HepG2 (cell line): ENCODE measurements around the gene CAPZB. TPM values are rescaled to one million over a fixed set of nuclear protein-coding genes. Genes with fewer than 3 reads are reported as not detected.

Experiments used
- ARHGAP35 ChIP-seq: sonication (generic); formaldehyde crosslinking; IDR thresholded peaks from 2 replicates; pipeline ENCODE4 v1.9.0; 2022; ENCODE audit warnings: mild to moderate bottlenecking, inconsistent platforms, moderate library complexity, missing genetic modification reagents, borderline replicate concordance
- CENPT ChIP-seq: sonication (generic); formaldehyde crosslinking; IDR thresholded peaks from 2 replicates; pipeline ENCODE4 v1.8.0; 2022; ENCODE audit warnings: low read depth, mild to moderate bottlenecking, moderate library complexity, missing genetic modification reagents
- IKZF4 ChIP-seq: sonication (generic); formaldehyde crosslinking; IDR thresholded peaks from 2 replicates; pipeline ENCODE4 v1.5.1; 2020; ENCODE audit warnings: borderline replicate concordance, mild to moderate bottlenecking, low read depth, missing genetic modification reagents; ENCODE audit errors: not compliant biosample characterization
- KLF13 ChIP-seq: sonication (generic); formaldehyde crosslinking; IDR thresholded peaks from 2 replicates; pipeline ENCODE4 v1.4.0; 2020; ENCODE audit warnings: mild to moderate bottlenecking, missing genetic modification reagents
- TBL1XR1 ChIP-seq: fragments of 150-350 bp; IDR thresholded peaks from 2 replicates; pipeline ENCODE4 v1.6.1; 2014; ENCODE audit warnings: borderline replicate concordance, low read length; ENCODE audit not compliant: partially characterized antibody
- THYN1 ChIP-seq: sonication (generic); formaldehyde crosslinking; IDR thresholded peaks from 2 replicates; pipeline ENCODE4 v1.8.1; 2023; ENCODE audit warnings: low read depth, mild to moderate bottlenecking, moderate library complexity, missing genetic modification reagents, borderline replicate concordance
- ZFP1 ChIP-seq: IDR thresholded peaks from 2 replicates; pipeline ENCODE4 v1.6.1; 2016
- ZNF562 ChIP-seq: sonication (generic); formaldehyde crosslinking; IDR thresholded peaks from 2 replicates; pipeline ENCODE4 v1.8.0; 2022; ENCODE audit warnings: missing genetic modification reagents, borderline replicate concordance
- ZNF619 ChIP-seq: sonication (generic); formaldehyde crosslinking; IDR thresholded peaks from 2 replicates; pipeline ENCODE4 v1.4.0; 2020; ENCODE audit warnings: mild to moderate bottlenecking, missing genetic modification reagents
- ZNF747 ChIP-seq: sonication (generic); formaldehyde crosslinking; IDR thresholded peaks from 2 replicates; pipeline ENCODE4 v1.8.1; 2023; ENCODE audit warnings: missing genetic modification reagents, mild to moderate bottlenecking, borderline replicate concordance
- ZNF792 ChIP-seq: IDR thresholded peaks from 2 replicates; pipeline ENCODE4 v1.6.1; 2016
- ZNF879 ChIP-seq: sonication (generic); formaldehyde crosslinking; IDR thresholded peaks from 2 replicates; pipeline ENCODE4 v1.8.1; 2023; ENCODE audit warnings: missing genetic modification reagents
- ZSCAN20 ChIP-seq: sonication (generic); formaldehyde crosslinking; IDR thresholded peaks from 2 replicates; pipeline ENCODE4 v1.4.0; 2020; ENCODE audit warnings: missing genetic modification reagents, mild to moderate bottlenecking, borderline replicate concordance
- polyA plus RNA-seq, 8 experiments: library from polyadenylated mRNA; depleted of rRNA in 3 of 8; stranded (reverse) in 7 of 8; unstranded in 1 of 8; fragments of >200 nt; fragmentation: Illumina TruSeq in 4 of 8; extraction: Trizol in 4 of 8; gene quantifications; 2 replicates each; pipeline versions ENCODE4 v1.2.1 to v1.2.3, GENCODE V29; 2011 to 2016; ENCODE audit warnings: low read depth in 4 of 8, missing spikeins in 1 of 8, mixed read lengths in 1 of 8; ENCODE audit not compliant: insufficient read depth in 1 of 8
- total RNA-seq, 5 experiments: library from RNA; depleted of rRNA; stranded (reverse); fragments of >200 nt; fragmentation: Illumina TruSeq; extraction: Trizol; gene quantifications; 2 replicates each; pipeline ENCODE4 v1.2.3, GENCODE V29; 2016; ENCODE audit warnings: low read depth in 1 of 5
- TF ChIP-seq, protein P1 (sequence below), 2 experiments: fragments of 450-650 bp in 1 of 2; sonication (generic) in 1 of 2; formaldehyde crosslinking; IDR thresholded peaks; 2 replicates each; pipeline versions ENCODE4 v1.5.0 to v1.8.0; 2020 to 2022; ENCODE audit warnings: mild to moderate bottlenecking in 1 of 2, missing genetic modification reagents in 1 of 2
- TF ChIP-seq, protein P2 (sequence below): sonication (generic); formaldehyde crosslinking; IDR thresholded peaks from 2 replicates; pipeline ENCODE4 v1.8.1; 2023; ENCODE audit warnings: mild to moderate bottlenecking, moderate library complexity, missing genetic modification reagents
- TF ChIP-seq, protein P3 (sequence below): sonication (generic); formaldehyde crosslinking; IDR thresholded peaks from 2 replicates; pipeline ENCODE4 v1.5.0; 2020; ENCODE audit warnings: mild to moderate bottlenecking, missing genetic modification reagents
- TF ChIP-seq, protein P4 (sequence below): sonication (generic); formaldehyde crosslinking; IDR thresholded peaks from 2 replicates; pipeline ENCODE4 v1.4.0; 2020; ENCODE audit warnings: missing genetic modification reagents

CAPZB gene
- total and polyA plus RNA-seq, 2 of the 13 experiments (the other 11 are each of a cell fraction or from before 2014, with no cell fraction given), result 58.9 to 76.9 TPM

DNA sequence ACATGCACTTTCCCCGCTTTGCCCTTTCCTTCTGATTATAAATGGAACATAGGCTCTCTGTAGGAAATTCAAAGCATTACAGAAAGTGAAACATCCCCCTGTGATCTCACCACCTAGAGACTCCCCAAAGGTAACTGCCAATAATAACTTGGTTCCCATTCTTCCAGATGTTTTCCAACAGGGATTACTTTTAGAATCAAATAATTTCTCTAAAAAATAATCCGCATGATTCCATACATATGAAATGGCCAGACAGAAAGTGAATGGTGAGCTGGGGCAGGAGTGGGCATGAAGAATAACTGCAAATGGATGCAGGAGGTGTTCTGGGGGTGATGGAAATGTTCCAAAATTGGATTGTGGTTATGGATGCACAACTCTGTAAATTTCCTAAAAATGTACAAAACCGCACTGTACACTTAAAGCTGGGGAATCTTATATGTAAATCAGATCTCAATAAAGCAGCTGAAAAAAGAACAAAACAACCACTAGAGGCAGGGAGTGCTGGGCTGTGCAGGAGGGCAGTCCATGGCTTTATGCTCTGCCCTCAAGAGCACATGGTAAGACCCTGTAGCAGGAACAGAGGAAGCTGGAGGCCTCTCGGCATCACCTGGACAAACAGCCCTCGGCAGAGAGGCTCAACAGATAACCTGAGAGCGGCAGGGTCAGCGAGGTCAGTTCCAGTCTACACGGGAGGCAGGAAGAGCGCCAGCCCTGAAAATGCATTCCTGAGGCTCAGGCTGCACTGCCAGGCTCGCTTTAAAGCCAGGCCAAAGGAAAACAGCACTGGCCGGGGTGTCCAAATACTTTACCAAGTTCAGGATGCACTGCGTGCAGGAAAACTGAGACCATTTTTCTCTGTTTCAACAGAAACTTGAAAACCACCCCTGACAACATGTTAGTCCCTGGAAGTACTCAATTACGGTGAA lies 39.7 kb downstream of the CAPZB start (continued):
- TF ChIP-seq ZFP1 (CRISPR knock-in tag), result peak; percentile 56; the same call in 1 of the 2 replicates
- peak; percentile 56 for TF ChIP-seq IKZF4 (CRISPR knock-in tag)
- TF ChIP-seq ZNF619 (CRISPR knock-in tag), result no peak
- TF ChIP-seq ZNF879, result no peak
- TF ChIP-seq, protein P1, sequence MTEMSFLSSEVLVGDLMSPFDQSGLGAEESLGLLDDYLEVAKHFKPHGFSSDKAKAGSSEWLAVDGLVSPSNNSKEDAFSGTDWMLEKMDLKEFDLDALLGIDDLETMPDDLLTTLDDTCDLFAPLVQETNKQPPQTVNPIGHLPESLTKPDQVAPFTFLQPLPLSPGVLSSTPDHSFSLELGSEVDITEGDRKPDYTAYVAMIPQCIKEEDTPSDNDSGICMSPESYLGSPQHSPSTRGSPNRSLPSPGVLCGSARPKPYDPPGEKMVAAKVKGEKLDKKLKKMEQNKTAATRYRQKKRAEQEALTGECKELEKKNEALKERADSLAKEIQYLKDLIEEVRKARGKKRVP (CRISPR knock-in tag; IDR thresholded peaks at IDR 0.05), result no peak
- TF ChIP-seq ZSCAN20 (CRISPR knock-in tag), result peak; percentile 58; the same call in 1 of the 2 replicates
- TF ChIP-seq, protein P2, sequence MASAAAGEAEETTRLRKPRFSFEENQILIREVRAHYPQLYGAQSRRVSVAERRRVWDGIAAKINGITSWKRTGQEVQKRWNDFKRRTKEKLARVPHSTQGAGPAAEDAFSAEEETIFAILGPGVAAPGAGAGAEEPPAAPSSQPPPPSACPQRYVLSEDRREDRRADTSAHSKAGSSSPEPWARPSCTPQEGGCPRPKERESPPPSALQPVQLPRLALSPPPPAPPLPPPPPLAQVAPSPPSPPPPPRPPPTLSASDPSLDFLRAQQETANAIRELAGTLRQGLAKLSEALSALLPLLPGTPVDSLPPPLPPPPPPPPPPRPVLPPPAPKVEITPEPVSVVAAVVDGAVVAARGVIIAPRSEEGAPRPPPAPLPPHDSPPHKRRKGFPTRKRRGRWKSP (CRISPR knock-in tag), result peak; percentile 68
- TF ChIP-seq ZNF747 (CRISPR knock-in tag), result peak; percentile 34; the same call in 1 of the 2 replicates
- TF ChIP-seq KLF13 (CRISPR knock-in tag), result no peak
- no peak for TF ChIP-seq ARHGAP35 (CRISPR knock-in tag)
- TF ChIP-seq THYN1 (CRISPR knock-in tag), result no peak
- TF ChIP-seq, protein P3, sequence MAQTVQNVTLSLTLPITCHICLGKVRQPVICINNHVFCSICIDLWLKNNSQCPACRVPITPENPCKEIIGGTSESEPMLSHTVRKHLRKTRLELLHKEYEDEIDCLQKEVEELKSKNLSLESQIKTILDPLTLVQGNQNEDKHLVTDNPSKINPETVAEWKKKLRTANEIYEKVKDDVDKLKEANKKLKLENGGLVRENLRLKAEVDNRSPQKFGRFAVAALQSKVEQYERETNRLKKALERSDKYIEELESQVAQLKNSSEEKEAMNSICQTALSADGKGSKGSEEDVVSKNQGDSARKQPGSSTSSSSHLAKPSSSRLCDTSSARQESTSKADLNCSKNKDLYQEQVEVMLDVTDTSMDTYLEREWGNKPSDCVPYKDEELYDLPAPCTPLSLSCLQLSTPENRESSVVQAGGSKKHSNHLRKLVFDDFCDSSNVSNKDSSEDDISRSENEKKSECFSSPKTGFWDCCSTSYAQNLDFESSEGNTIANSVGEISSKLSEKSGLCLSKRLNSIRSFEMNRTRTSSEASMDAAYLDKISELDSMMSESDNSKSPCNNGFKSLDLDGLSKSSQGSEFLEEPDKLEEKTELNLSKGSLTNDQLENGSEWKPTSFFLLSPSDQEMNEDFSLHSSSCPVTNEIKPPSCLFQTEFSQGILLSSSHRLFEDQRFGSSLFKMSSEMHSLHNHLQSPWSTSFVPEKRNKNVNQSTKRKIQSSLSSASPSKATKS (CRISPR knock-in tag), result no peak
- TF ChIP-seq ZNF792 (CRISPR knock-in tag), result peak; percentile 95
- TF ChIP-seq, protein P4, sequence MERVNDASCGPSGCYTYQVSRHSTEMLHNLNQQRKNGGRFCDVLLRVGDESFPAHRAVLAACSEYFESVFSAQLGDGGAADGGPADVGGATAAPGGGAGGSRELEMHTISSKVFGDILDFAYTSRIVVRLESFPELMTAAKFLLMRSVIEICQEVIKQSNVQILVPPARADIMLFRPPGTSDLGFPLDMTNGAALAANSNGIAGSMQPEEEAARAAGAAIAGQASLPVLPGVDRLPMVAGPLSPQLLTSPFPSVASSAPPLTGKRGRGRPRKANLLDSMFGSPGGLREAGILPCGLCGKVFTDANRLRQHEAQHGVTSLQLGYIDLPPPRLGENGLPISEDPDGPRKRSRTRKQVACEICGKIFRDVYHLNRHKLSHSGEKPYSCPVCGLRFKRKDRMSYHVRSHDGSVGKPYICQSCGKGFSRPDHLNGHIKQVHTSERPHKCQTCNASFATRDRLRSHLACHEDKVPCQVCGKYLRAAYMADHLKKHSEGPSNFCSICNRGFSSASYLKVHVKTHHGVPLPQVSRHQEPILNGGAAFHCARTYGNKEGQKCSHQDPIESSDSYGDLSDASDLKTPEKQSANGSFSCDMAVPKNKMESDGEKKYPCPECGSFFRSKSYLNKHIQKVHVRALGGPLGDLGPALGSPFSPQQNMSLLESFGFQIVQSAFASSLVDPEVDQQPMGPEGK (CRISPR knock-in tag), result peak; percentile 61
- TF ChIP-seq ZNF562 (CRISPR knock-in tag), result no peak
- no peak for TF ChIP-seq TBL1XR1
- no peak for TF ChIP-seq CENPT (CRISPR knock-in tag)
